Right lobe of liver (tissue), 6 donors: ENCODE results near the gene TSPAN6. TPM values are rescaled to one million over a fixed set of nuclear protein-coding genes. Genes with fewer than 3 reads are reported as not detected.

Source experiments
- ATAC-seq, 4 donors: fragments of 200-7000 bp; cut with Tn5 transposase; one replicate each; pipeline ENCODE4 v1.9.1; 2020; ENCODE audit warnings: mild to moderate bottlenecking in 4 of 4, moderate library complexity in 4 of 4
- DNase-seq, 3 donors: peaks; one replicate each; pipeline ENCODE4 v3.0.0-alpha.2; 2020
- H3K27ac ChIP-seq, 3 donors: fragments of 200-600 bp; one replicate each; pipeline ENCODE4 v1.8.0; 2022
- H3K27me3 ChIP-seq, 2 donors: fragments of 200-600 bp; one replicate each; pipeline ENCODE4 v1.8.0; 2022
- H3K36me3 ChIP-seq, 4 donors: fragments of 200-600 bp; sonication (generic) in 1 of 4; one replicate each; pipeline versions ENCODE4 v1.5.1 to v1.8.0; 2017 to 2022; ENCODE audit warnings: control low read depth in 1 of 4
- H3K4me1 ChIP-seq, 4 donors: fragments of 200-600 bp; sonication (generic) in 1 of 4; one replicate each; pipeline versions ENCODE4 v1.5.1 to v1.8.0; 2017 to 2022; ENCODE audit warnings: control low read depth in 1 of 4
- H3K4me3 ChIP-seq, 3 donors: fragments of 200-600 bp; one replicate each; pipeline ENCODE4 v1.8.0; 2022
- H3K9me3 ChIP-seq, 4 donors: fragments of 200-600 bp; sonication (generic) in 1 of 4; one replicate each; pipeline versions ENCODE4 v1.5.1 to v1.8.0; 2017 to 2022; ENCODE audit warnings: control low read depth in 1 of 4
- CTCF ChIP-seq, 4 donors: fragments of 200-600 bp in 3 of 4; fragments of 450-650 bp in 1 of 4; IDR thresholded peaks; one replicate each; pipeline versions ENCODE4 v1.5.1 to v1.8.0; 2016 to 2022; ENCODE audit warnings: antibody characterized with exemption in 4 of 4, mild to moderate bottlenecking in 2 of 4
- POLR2A ChIP-seq: fragments of 450-650 bp; IDR thresholded peaks from one replicate; pipeline ENCODE4 v1.6.1; 2017; ENCODE audit warnings: antibody characterized with exemption, mild to moderate bottlenecking
- WGBS: methylation state at CpG from one replicate; pipeline ENCODE4 v1.1.6; 2018; ENCODE audit warnings: low coverage, low lambda C conversion rate; ENCODE audit not compliant: insufficient coverage; ENCODE audit errors: missing lambda C conversion rate; 5-methylcytosine and 5-hydroxymethylcytosine counted together
- intact Hi-C, 2 donors: fragments of 100-400 bp; cut with DNase I; formaldehyde crosslinking; loops; one replicate each; pipeline versions ENCODE4 v1.11.2 to v1.14.1; 2022
- total RNA-seq, 6 experiments: library from RNA; depleted of rRNA in 2 of 6; stranded (reverse); fragments of >200 nt in 2 of 6; fragmentation: NEBNext Ultra II Directional in 3 of 6; extraction: Animal tissue kit (Norgen Biotek cat#: 25700) in 3 of 6; gene quantifications; one replicate each; pipeline versions ENCODE4 v1.1.0 to v1.2.4, GENCODE V29; 2016 to 2023
- donor health status: DM: no; HTN: yes; CAD: no.
- donor health status: DM: no; HTN: no; CAD: no.
- donor health status: DM: no; HTN: no; CAD: no.
- donor health status: DM: no; HTN: yes; CAD: no.
- donor health status: DM: no; HTN: yes; CAD: no.

Gene TSPAN6
- total RNA-seq, 6 experiments from 2014 or later = 35.6 to 50.2 (median 41.0) TPM

- H3K36me3 ChIP-seq = no peaks in the 10 kb centered on the region
- WGBS = 17% methylated on average over 1 of the region's 1 CpG
- H3K4me1 ChIP-seq = peaks cover 0 to 34% (median 10%) of the 10 kb centered on the region in 4 donors
- ATAC-seq = peak in 3 of 4 donors; percentile 5 to 59 (median 20)
- intact Hi-C loops = no loop called here
- no peak overlapping the region for H3K4me3 ChIP-seq
- no peaks in the 10 kb centered on the region for H3K9me3 ChIP-seq
- TF ChIP-seq POLR2A = no peak
- TF ChIP-seq CTCF (IDR thresholded peaks at IDR 0.05) = peak in 1 of 4 donors; percentile 16
- peak overlapping the region; percentile 80 to 83 (median 82) for H3K27ac ChIP-seq
- no peak for DNase-seq
- no peaks in the 10 kb centered on the region for H3K27me3 ChIP-seq
These were observed 10.5 kb upstream of the TSPAN6 start for GRCh38 chrX:100647095-100647494.

GRCh38 chrX:100645106-100645505, 8.5 kb upstream of the TSPAN6 start:
- Histone ChIP-seq H3K27ac (no peak overlapping the region), H3K4me1 (peaks cover 0 to 28% (median 7%) of the 10 kb centered on the region in 4 donors), H3K4me3 (no peak overlapping the region), H3K9me3 (no peaks in the 10 kb centered on the region), H3K27me3 (peaks cover 0 to 6% of the 10 kb centered on the region in 2 donors), H3K36me3 (no peaks in the 10 kb centered on the region)
- WGBS = 45% methylated on average over 4 of the region's 4 CpGs
- no peak for ATAC-seq
- intact Hi-C loops = no loop called here
- no peak for TF ChIP-seq POLR2A
- no peak for TF ChIP-seq CTCF (IDR thresholded peaks at IDR 0.05)
- no peak for DNase-seq

GRCh38 chrX:100643956-100644860, 7.6 kb upstream of the TSPAN6 start, which contains the start of gene SRPX2:
TSS of gene SRPX2 (plus strand) at chrX:100644199. CDS start at chrX:100646323, 2,124 bp downstream.
- Histone ChIP-seq H3K9me3 (no peaks in the 10 kb centered on the region), H3K27me3 (peaks cover 0 to 6% of the 10 kb centered on the region in 2 donors), H3K27ac (no peak within 1 kb of the TSS), H3K36me3 (no peaks in the 10 kb centered on the region), H3K4me3 (no peak within 1 kb of the TSS), H3K4me1 (peaks cover 0 to 28% (median 7%) of the 10 kb centered on the region in 4 donors)
- DNase-seq (no peak), ATAC-seq (peak in 3 of 4 donors; percentile 21 to 78 (median 52))
- TF ChIP-seq POLR2A = peak; percentile 32
- no peak for TF ChIP-seq CTCF (IDR thresholded peaks at IDR 0.05)
- 49% methylated on average over 11 of the region's 11 CpGs for WGBS
- intact Hi-C loops = no loop called here

GRCh38 chrX:100643212-100643611, 6.6 kb upstream of the TSPAN6 start:
- TF ChIP-seq CTCF (IDR thresholded peaks at IDR 0.05) (no peak), POLR2A (no peak)
- no peaks in the 10 kb centered on the region for H3K9me3 ChIP-seq
- ATAC-seq = no peak
- H3K4me3 ChIP-seq = no peak overlapping the region
- peaks cover 0 to 6% of the 10 kb centered on the region in 2 donors for H3K27me3 ChIP-seq
- WGBS = 68% methylated on average over 11 of the region's 11 CpGs
- intact Hi-C loops = no loop called here
- peaks cover 0 to 18% (median 6%) of the 10 kb centered on the region in 4 donors for H3K4me1 ChIP-seq
- no peaks in the 10 kb centered on the region for H3K36me3 ChIP-seq
- DNase-seq = no peak
- H3K27ac ChIP-seq = no peak overlapping the region
